Bronchial epithelial cell (primary cell): ENCODE measurements around the gene AGRN. TPM values are rescaled to one million over a fixed set of nuclear protein-coding genes. Genes with fewer than 3 reads are reported as not detected.

Experiments
- DNase-seq: peaks from one replicate; pipeline ENCODE4 v3.0.0-alpha.2; 2010; ENCODE audit warnings: low read depth
- FAIRE-seq: peaks from 2 replicates; lab custom pipeline; 2011; peaks lifted over from hg19 to GRCh38; lab: Jason Lieb, UNC
- H3K27me3 ChIP-seq: 2 replicates; pipeline ENCODE4 v1.5.1; 2011; ENCODE audit warnings: low read length; ENCODE audit not compliant: control insufficient read depth, insufficient read depth
- H3K36me3 ChIP-seq: 2 replicates; pipeline ENCODE4 v1.5.1; 2011; ENCODE audit warnings: low read length; ENCODE audit not compliant: control insufficient read depth, insufficient read depth
- H3K4me3 ChIP-seq: 2 replicates; pipeline ENCODE4 v1.5.1; 2011; ENCODE audit warnings: mild to moderate bottlenecking, low read depth, low read length, control low read depth
- CTCF ChIP-seq: IDR thresholded peaks from 2 replicates; pipeline ENCODE4 v1.5.1; 2011; ENCODE audit warnings: mild to moderate bottlenecking, moderate library complexity, low read length, control low read depth, inconsistent platforms; ENCODE audit not compliant: insufficient read depth, severe bottlenecking
- total RNA-seq: library from RNA; depleted of rRNA; stranded (reverse); fragments of >200 nt; gene quantifications from 2 replicates; pipeline ENCODE4 v1.2.1, GENCODE V29; 2014

Gene AGRN
- total RNA-seq, 1 donor from 2014 or later: 117 TPM

- TF ChIP-seq CTCF: no peak
- DNase-seq (no peak), FAIRE-seq (no peak)
- Histone ChIP-seq H3K4me3 (no peak overlapping the region), H3K27me3 (no peaks in the 10 kb centered on the region), H3K36me3 (no peaks in the 10 kb centered on the region)
Measured at GRCh38 chr1:1089731-1090423, 70.0 kb downstream of the AGRN start.

- Histone ChIP-seq H3K36me3 (no peaks in the 10 kb centered on the region), H3K27me3 (no peaks in the 10 kb centered on the region), H3K4me3 (no peak overlapping the region)
- TF ChIP-seq CTCF: no peak
- DNase-seq: no peak
- FAIRE-seq: no peak
Measured at GRCh38 chr1:1090424-1091343, 70.8 kb downstream of the AGRN start.

- Histone ChIP-seq H3K36me3 (no peaks in the 10 kb centered on the region), H3K4me3 (no peak overlapping the region), H3K27me3 (no peaks in the 10 kb centered on the region)
- DNase-seq: no peak
- TF ChIP-seq CTCF: no peak
- FAIRE-seq: no peak
Measured at GRCh38 chr1:1091344-1092148, 71.6 kb downstream of the AGRN start.

- DNase-seq (no peak), FAIRE-seq (no peak)
- TF ChIP-seq CTCF: no peak
- Histone ChIP-seq H3K36me3 (no peaks in the 10 kb centered on the region), H3K27me3 (no peaks in the 10 kb centered on the region), H3K4me3 (no peak overlapping the region)
Measured at GRCh38 chr1:1092149-1092855, 72.4 kb downstream of the AGRN start.

- FAIRE-seq (peak; percentile 13), DNase-seq (no peak)
- no peaks in the 10 kb centered on the region for H3K36me3 ChIP-seq
- H3K4me3 ChIP-seq: no peak overlapping the region
- H3K27me3 ChIP-seq: no peaks in the 10 kb centered on the region
- TF ChIP-seq CTCF: no peak
Measured at GRCh38 chr1:1092894-1093609, 73.1 kb downstream of the AGRN start.
